HUES48 (cell line): Measurements from ENCODE around the gene ABLIM3.

Experiments
- H3K27ac ChIP-seq: one replicate; pipeline ENCODE4 v1.7.0; 2013; ENCODE audit warnings: low read depth, low read length, inconsistent platforms
- H3K27me3 ChIP-seq: 2 replicates; pipeline ENCODE4 v1.6.1; 2013; ENCODE audit warnings: mild to moderate bottlenecking, low read length; ENCODE audit not compliant: control insufficient read depth, insufficient read depth
- H3K36me3 ChIP-seq: 2 replicates; pipeline ENCODE4 v1.6.1; 2013; ENCODE audit warnings: low read length; ENCODE audit not compliant: control insufficient read depth, insufficient read depth
- H3K4me1 ChIP-seq: 2 replicates; pipeline ENCODE4 v1.6.1; 2013; ENCODE audit warnings: mild to moderate bottlenecking, low read length; ENCODE audit not compliant: control insufficient read depth, insufficient read depth
- H3K4me3 ChIP-seq: 2 replicates; pipeline ENCODE4 v1.5.1; 2013; ENCODE audit warnings: mild to moderate bottlenecking, low read depth, low read length
- H3K9ac ChIP-seq: 2 replicates; pipeline ENCODE4 v1.6.1; 2013; ENCODE audit warnings: mild to moderate bottlenecking, low read depth, low read length, moderate library complexity
- H3K9me3 ChIP-seq: 2 replicates; pipeline ENCODE4 v1.6.1; 2013; ENCODE audit warnings: low read length; ENCODE audit not compliant: control insufficient read depth, insufficient read depth

ABLIM3 gene

DNA sequence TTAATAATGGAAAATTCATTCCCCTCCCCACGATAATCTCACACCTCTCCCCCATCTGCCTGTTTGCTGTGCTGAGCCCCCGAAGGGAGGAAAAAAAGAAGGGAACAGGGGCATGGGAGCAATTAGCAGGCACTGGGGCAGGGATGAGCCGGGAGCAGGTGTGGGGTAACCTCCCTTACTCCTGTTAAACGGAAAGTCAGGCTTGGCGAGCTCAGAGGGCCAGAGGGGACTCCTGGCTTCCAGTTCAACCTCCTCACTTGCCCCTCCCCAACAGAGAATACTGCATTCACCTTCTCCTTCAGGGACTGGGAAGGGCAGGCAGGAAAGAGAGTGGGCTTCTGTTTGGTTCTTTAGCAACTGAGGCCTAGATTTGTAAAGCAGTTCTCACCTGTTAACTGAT is 131.9 kb downstream of the ABLIM3 start:
- Histone ChIP-seq H3K36me3 (no peaks in the 10 kb centered on the region), H3K27me3 (peaks cover 35% of the 10 kb centered on the region), H3K9ac (no peak overlapping the region), H3K4me1 (0 out of 2 replicates have a peak, but pooled peaks cover 17% of the 10 kb centered on the region), H3K4me3 (no peak overlapping the region; the same call in 1 of the 2 replicates), H3K9me3 (no peaks in the 10 kb centered on the region), H3K27ac (no peak overlapping the region)

DNA sequence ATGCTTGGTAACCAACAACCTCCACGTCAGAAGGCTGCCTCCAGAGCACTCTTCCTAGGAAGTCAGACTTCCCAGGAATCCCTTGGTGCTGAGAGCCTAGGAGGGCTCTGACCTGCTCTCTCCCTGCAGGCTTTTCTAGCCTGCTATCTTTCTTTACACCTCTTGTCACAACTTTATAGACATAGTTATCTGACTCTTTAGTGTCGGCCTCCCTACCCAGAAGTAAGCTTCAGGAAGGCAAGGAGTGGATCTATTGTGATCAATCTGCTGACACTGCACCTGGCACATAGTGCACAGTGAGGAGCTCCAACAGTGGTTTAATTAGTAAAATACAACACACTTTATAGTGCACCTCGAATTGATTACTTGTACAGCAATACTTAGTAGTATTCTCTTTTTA is 132.7 kb downstream of the ABLIM3 start:
- no peak overlapping the region for H3K9ac ChIP-seq
- H3K4me3 ChIP-seq: no peak overlapping the region
- H3K9me3 ChIP-seq: no peaks in the 10 kb centered on the region
- H3K36me3 ChIP-seq: no peaks in the 10 kb centered on the region
- H3K27ac ChIP-seq: no peak overlapping the region
- peaks cover 35% of the 10 kb centered on the region for H3K27me3 ChIP-seq
- H3K4me1 ChIP-seq: 0 out of 2 replicates have a peak, but pooled peaks cover 17% of the 10 kb centered on the region

DNA sequence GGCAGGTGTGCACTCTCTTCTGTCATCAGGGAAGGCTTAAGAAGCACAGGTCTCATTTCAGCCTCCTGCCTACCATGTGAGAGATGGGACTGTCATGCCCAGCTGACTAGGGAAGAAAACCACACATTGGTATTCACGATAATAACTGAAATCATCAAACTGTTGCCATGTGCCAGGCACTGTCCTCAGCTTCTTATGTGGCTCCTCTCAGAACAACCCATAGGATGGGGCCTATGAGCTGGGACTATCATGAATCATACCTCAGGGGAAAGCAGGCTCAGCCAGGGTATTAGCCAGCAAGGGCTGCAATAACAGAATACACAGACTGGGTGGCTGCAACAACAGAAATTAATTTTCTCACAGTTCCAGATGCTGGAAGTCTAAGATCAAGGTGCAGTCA is 133.6 kb downstream of the ABLIM3 start:
- H3K9ac ChIP-seq: no peak overlapping the region
- 0 out of 2 replicates have a peak, but pooled peaks cover 17% of the 10 kb centered on the region for H3K4me1 ChIP-seq
- H3K4me3 ChIP-seq: no peak overlapping the region
- H3K9me3 ChIP-seq: no peaks in the 10 kb centered on the region
- H3K27me3 ChIP-seq: peaks cover 35% of the 10 kb centered on the region
- H3K27ac ChIP-seq: no peak overlapping the region
- H3K36me3 ChIP-seq: no peaks in the 10 kb centered on the region

DNA sequence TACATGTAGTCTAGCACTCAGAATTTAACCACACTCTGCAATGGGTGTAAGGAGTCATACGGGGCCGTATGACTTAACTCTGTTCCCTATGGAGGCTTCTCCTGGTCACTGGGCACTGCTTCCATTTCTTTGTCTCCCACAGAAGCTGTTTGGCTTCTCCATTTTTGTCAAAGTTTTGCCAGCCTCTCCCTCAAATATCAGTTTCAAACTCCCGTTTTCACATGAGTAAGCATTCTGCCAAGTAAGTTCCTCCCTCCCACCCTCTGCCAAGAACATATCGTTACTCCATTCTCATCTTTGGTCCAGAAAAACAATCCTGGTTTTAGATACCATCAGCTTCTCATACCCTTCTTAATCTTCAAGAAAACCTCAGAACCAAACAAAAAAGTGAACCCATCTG is 136.5 kb downstream of the ABLIM3 start:
- peaks cover 13% of the 10 kb centered on the region for H3K27me3 ChIP-seq
- no peaks in the 10 kb centered on the region for H3K36me3 ChIP-seq
- H3K4me3 ChIP-seq: no peak overlapping the region
- H3K27ac ChIP-seq: no peak overlapping the region
- no peak overlapping the region for H3K9ac ChIP-seq
- 0 out of 2 replicates have a peak, but pooled peaks cover 14% of the 10 kb centered on the region for H3K4me1 ChIP-seq
- H3K9me3 ChIP-seq: no peaks in the 10 kb centered on the region

DNA sequence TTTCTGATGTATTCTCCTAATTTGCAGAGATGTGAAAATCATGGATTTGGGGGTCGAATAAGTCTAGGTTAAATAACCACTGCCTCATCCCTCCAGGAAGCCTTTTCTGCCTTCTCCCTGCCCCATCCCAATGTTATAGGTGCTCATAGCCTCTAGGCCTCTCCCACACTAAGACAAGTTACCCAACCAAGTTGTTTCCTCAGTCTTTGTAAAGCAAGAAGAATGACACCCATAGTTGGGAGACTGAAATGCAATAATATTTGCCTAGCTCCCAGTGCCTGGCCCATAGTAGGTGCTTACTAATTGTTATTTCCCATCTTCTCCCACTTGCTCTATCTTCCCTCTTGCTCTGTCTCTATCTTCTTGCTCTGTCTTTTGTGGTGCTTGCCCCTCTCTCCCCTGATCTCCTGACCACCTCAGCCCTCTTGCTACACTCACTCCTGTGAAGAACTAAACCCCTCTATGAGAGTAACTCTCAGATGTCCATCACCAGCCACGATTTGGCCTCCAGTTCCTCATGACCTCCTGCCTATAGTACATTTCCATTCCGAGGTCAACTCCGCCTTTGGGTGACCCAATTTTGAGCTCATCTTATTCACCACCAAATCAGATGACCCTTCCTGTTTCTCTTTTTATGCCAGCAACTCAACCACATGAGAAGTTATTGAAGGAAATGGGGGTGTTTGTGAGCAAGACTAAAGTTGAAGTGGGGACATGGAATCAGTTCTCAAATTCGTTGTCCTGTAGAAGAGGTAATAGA is 137.3 kb downstream of the ABLIM3 start:
- Histone ChIP-seq H3K27ac (no peak overlapping the region), H3K4me1 (0 out of 2 replicates have a peak, but pooled peaks cover 5% of the 10 kb centered on the region), H3K4me3 (no peak overlapping the region), H3K9me3 (no peaks in the 10 kb centered on the region), H3K36me3 (no peaks in the 10 kb centered on the region), H3K9ac (no peak overlapping the region), H3K27me3 (0 out of 2 replicates have a peak, but pooled peaks cover 4% of the 10 kb centered on the region)

DNA sequence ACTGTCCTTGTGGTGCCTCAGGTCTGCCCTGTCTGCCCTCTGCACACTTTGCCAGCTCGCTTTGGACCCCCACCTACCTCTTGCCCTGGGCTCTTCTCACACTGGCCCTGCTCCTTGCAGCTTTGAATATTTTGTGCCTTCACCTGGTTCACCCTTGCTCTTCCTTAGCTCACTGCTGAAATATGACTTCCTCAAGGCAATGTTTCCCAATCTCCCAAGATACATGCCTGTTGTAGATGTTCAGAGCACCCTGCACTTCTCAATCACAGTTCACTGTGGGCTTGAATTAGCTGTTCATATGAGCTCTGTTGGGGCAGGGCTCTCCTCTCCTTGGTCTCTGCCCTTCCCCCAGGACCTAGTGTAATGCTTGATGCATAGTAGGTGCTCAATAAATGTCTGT is 138.4 kb downstream of the ABLIM3 start:
- no peaks in the 10 kb centered on the region for H3K27me3 ChIP-seq
- H3K9ac ChIP-seq: no peak overlapping the region
- no peaks in the 10 kb centered on the region for H3K4me1 ChIP-seq

DNA sequence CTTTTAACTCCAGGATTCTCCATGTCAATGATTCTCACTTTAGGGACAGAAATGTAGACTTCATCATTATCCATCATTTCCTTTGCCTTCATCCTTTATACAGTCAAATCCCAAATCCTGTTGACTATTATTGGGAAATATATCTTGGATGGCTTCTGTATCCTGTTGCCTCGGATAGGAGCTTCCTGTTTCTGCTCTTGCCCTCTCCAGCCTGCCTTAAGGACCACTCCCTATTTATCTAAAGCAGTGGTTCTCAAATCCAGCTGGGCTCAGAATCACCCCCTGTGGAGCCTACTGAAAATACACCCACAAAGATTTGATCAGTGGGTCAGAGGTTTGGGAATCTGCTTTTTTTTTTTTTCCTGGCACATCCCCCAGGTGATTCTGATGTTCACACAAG is 138.8 kb downstream of the ABLIM3 start:
- no peaks in the 10 kb centered on the region for H3K9me3 ChIP-seq
- H3K9ac ChIP-seq: no peak overlapping the region
- no peaks in the 10 kb centered on the region for H3K36me3 ChIP-seq
- no peaks in the 10 kb centered on the region for H3K4me1 ChIP-seq
- no peak overlapping the region for H3K27ac ChIP-seq
- no peaks in the 10 kb centered on the region for H3K27me3 ChIP-seq
- H3K4me3 ChIP-seq: no peak overlapping the region

More for the DNA sequence above, 138.4 kb downstream of the ABLIM3 start:
- no peaks in the 10 kb centered on the region for H3K9me3 ChIP-seq
- H3K4me3 ChIP-seq: no peak overlapping the region
- H3K36me3 ChIP-seq: no peaks in the 10 kb centered on the region
- H3K27ac ChIP-seq: no peak overlapping the region

DNA sequence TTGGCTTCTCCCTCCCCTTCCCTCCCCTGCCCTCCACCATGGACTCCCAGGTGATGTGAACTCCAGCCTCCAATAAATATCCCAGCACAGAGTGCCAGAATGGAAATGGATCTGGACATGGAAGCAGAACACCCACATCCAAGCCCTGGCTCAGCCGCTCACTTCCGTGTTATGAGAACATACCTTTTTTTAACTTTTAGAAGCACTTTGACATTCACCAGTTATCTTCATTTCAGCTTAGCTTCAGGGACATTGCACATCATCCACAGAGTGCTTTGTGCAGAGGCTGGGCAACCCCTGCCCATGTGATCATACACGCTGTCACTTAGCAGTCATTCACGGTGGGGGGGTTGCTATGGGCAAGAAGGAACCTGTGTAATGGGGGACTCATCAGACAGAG is 139.5 kb downstream of the ABLIM3 start:
- Histone ChIP-seq H3K4me1 (no peaks in the 10 kb centered on the region), H3K4me3 (no peak overlapping the region)

DNA sequence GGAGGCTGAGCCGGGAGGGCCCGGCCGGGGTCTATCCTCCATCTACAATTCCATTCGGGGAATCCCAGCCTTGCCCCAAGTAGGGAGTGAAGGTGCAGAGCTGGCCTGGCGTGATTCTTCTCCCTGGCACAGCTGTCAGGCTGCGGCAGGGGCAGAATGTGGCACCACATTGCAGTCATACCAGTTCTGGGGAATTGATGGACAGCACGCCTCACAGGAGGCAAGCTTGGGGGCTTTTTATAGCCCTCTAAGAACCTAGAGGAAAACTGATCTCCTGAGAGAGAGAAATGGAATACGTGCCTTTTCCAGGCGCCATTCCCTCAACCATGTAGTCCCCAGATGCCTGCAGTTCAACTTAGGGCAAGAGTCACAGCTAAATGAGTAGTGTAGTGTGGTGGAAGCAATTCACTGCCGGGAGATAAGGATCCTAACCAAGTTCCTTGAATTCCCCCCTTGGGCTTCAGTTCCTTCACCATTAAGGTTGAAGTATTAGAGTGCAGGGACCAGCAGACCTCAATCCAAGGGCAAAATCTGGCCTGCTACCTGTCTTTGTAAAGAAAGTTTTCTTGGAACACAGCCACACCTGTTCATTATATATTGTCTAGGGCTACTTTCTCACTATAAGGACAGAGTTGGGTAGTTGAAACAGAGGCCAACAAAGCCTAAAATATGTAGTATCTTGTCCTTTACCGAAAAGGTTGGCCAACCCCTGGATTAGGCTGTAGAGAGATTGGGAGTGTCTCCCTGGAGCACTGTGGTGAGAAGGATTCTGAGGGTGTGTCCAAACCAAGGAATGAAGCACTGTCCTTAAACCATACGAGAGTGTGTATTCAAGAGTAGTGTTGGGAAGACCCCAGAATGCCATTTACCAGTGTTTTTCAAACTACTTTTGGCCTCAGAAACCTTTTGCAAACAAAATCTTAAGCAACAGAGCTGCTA is 141.0 kb downstream of the ABLIM3 start:
- no peaks in the 10 kb centered on the region for H3K9me3 ChIP-seq
- H3K27ac ChIP-seq: no peak overlapping the region
- no peaks in the 10 kb centered on the region for H3K36me3 ChIP-seq
- no peaks in the 10 kb centered on the region for H3K27me3 ChIP-seq
- H3K4me1 ChIP-seq: no peaks in the 10 kb centered on the region
- H3K9ac ChIP-seq: no peak overlapping the region
- no peak overlapping the region for H3K4me3 ChIP-seq

More for the DNA sequence above, 139.5 kb downstream of the ABLIM3 start:
- Histone ChIP-seq H3K9me3 (no peaks in the 10 kb centered on the region), H3K36me3 (no peaks in the 10 kb centered on the region), H3K27me3 (no peaks in the 10 kb centered on the region), H3K27ac (no peak overlapping the region), H3K9ac (no peak overlapping the region)

DNA sequence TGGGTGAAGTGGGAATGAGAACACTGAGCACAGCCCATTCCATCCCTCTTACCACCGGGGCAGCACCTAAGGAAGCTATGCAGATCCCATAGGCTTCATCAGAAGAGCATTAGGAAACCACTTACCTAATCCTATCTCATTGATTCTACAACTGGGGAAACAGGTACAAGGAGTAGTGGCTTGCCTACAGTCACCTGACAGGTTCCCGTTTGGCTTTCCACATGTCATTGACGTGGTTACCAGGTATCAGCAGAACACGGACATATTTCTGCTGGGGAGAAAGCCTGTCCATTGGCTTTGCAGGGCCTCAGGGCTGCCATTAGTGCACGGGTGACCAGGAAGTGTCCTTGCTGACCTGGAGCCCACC is 141.7 kb downstream of the ABLIM3 start:
- no peaks in the 10 kb centered on the region for H3K4me1 ChIP-seq
- no peaks in the 10 kb centered on the region for H3K36me3 ChIP-seq
- no peak overlapping the region for H3K4me3 ChIP-seq
- H3K9me3 ChIP-seq: no peaks in the 10 kb centered on the region
- no peak overlapping the region for H3K27ac ChIP-seq
- H3K9ac ChIP-seq: no peak overlapping the region
- H3K27me3 ChIP-seq: no peaks in the 10 kb centered on the region
